Neutrophil (primary cell): ENCODE measurements around the gene ARMC6.

Experiments
- H3K27ac ChIP-seq: fragments of 200-600 bp; sonication (generic); 2 replicates; pipeline ENCODE4 v1.5.1; 2016; ENCODE audit warnings: mild to moderate bottlenecking, moderate library complexity
- H3K27me3 ChIP-seq: fragments of 200-600 bp; sonication (generic); 2 replicates; pipeline ENCODE4 v1.6.0; 2016; ENCODE audit warnings: mild to moderate bottlenecking
- H3K36me3 ChIP-seq: fragments of 200-600 bp; sonication (generic); 2 replicates; pipeline ENCODE4 v1.5.1; 2017
- H3K4me1 ChIP-seq, 2 experiments: fragments of 200-600 bp in 1 of 2; sonication (generic) in 1 of 2; 1 replicate in 1 of 2; 2 replicates in 1 of 2; pipeline versions ENCODE4 v1.5.1 to v1.6.1; 2013 to 2016; ENCODE audit warnings: low read depth in 1 of 2, low read length in 1 of 2, mild to moderate bottlenecking in 1 of 2, moderate library complexity in 1 of 2; ENCODE audit not compliant: control insufficient read depth in 1 of 2, insufficient read depth in 1 of 2
- H3K4me3 ChIP-seq, 2 experiments: fragments of 200-600 bp in 1 of 2; sonication (generic) in 1 of 2; 1 replicate in 1 of 2; 2 replicates in 1 of 2; pipeline ENCODE4 v1.5.1; 2013 to 2016; ENCODE audit warnings: low read depth in 1 of 2, low read length in 1 of 2, mild to moderate bottlenecking in 1 of 2, moderate library complexity in 1 of 2
- H3K9me3 ChIP-seq: fragments of 200-600 bp; sonication (generic); 2 replicates; pipeline ENCODE4 v1.5.1; 2016
- CTCF ChIP-seq: fragments of 200-600 bp; sonication (generic); IDR thresholded peaks from 2 replicates; pipeline ENCODE4 v1.5.1; 2016; ENCODE audit warnings: antibody characterized with exemption

The ARMC6 gene

DNA sequence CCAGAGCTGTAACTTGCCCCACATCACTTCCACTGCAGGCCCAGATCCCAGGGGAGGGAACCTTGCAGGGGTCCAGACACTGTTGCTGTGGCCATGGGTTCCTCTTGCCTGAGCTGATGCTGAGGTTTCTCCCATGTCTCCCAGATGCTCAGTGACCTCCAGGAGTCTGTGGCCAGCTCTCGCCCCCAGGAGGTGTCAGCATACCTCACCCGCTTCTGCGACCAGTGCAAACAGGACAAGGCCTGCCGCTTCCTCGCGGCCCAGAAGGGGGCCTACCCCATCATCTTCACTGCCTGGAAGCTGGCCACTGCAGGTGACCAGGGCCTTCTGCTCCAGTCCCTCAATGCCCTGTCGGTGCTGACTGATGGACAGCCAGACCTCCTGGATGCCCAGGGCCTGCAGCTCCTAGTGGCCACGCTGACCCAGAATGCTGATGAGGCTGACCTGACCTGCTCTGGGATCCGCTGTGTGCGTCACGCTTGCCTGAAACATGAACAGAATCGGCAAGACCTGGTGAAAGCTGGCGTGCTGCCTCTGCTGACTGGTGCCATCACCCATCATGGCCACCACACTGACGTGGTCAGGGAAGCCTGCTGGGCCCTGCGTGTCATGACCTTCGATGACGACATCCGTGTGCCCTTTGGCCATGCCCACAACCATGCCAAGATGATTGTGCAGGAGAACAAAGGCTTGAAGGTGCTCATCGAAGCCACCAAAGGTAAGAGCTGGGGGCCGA, 18.2 kb downstream of the ARMC6 start:
- TF ChIP-seq CTCF = no peak
- no peaks in the 10 kb centered on the region for H3K9me3 ChIP-seq
- H3K27me3 ChIP-seq = no peaks in the 10 kb centered on the region
- no peaks in the 10 kb centered on the region for H3K4me1 ChIP-seq
- H3K36me3 ChIP-seq = peaks cover 35% of the 10 kb centered on the region
- H3K4me3 ChIP-seq = no peak overlapping the region
- H3K27ac ChIP-seq = no peak overlapping the region

DNA sequence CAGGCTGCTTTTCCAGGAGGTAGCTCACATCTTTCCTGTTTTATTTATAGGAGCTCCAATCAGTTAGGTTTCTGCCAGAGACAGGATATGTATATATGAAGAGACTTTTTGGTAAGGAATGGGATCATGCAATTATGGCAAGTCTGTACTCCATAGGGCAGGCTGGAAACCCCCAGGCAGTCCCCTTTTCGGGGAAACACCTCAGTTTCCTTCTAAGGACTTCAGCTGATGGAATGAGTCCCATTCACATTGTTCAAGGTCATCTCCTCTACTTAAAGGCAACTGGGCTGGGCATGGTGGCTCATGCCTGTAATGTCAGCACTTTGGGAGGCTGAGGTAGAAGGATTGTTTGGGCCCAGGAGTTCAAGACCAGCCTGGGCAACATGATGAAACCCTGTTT, 19.5 kb downstream of the ARMC6 start:
- no peak overlapping the region for H3K27ac ChIP-seq
- peaks cover 44% of the 10 kb centered on the region for H3K36me3 ChIP-seq
- H3K27me3 ChIP-seq = no peaks in the 10 kb centered on the region
- H3K9me3 ChIP-seq = no peaks in the 10 kb centered on the region
- no peaks in the 10 kb centered on the region for H3K4me1 ChIP-seq
- no peak overlapping the region for H3K4me3 ChIP-seq
- TF ChIP-seq CTCF = no peak

DNA sequence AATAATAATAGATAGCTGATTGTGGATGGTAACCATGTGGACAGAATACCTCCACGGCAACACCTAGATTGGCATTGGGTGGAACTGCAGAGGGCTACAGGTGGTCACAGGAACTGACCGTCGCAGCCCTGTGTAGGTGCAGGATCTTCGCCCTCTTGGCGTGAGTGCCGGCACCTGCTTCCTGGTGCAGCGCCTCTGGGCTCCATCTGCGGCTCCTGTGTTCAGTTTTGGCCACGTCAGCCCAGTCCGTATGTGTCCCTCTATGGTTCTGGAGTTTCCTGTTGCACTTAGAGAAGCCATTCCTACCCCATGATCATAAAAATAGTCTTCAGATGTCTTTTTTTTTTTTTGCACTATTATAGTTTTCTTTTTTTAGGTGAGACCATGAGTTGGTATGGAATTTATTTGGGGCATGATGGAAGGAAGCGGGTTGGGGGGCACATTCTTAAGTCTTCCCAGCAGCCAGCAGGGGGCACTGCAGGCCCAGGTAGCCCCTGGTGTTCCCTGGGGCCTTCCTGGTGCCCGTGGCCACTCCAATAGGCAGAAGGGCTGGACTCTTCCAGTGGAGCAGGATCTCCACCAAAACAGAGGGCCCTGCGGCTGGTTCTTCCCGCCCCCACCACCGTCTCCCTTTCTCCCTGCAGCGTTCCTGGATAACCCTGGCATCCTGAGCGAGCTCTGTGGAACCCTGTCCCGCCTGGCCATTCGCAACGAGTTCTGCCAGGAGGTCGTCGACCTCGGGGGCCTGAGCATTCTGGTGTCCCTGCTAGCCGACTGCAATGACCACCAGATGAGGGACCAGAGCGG, 20.3 kb downstream of the ARMC6 start:
- no peaks in the 10 kb centered on the region for H3K27me3 ChIP-seq
- H3K27ac ChIP-seq = no peak overlapping the region
- no peak overlapping the region for H3K4me3 ChIP-seq
- peaks cover 44% of the 10 kb centered on the region for H3K36me3 ChIP-seq
- TF ChIP-seq CTCF = peak; percentile 29
- no peaks in the 10 kb centered on the region for H3K4me1 ChIP-seq
- no peaks in the 10 kb centered on the region for H3K9me3 ChIP-seq

DNA sequence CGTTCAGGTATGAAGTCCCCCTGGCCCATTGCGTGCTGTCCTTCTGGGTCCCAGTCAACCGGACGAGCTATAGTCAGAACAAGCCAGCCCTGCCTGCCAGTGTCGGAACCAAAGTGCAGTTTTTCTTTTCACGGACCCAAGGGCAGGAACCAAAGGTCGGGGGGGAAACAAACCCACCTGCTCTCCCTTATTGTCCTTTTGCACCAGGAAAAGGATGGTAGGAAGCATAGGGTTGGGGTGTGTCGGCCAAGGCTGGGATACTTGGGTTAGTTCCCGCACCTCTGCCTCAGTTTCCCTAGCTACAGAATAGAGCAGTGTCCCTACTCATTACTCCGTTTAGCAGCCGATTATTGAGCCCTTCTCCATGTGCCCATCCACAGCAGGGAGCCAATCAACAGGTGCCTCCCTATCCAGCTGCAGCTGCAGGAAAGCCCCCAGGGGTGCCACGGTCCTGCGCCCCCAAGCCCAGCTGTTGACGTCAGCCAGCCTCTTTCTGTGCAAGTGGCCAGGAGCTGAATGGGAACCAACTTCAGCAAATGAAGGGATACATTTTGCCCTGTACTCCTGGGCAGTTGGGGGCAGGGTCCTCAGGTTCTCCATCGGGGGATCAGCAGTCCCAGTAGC, 21.0 kb downstream of the ARMC6 start:
- no peaks in the 10 kb centered on the region for H3K4me1 ChIP-seq
- H3K27ac ChIP-seq = no peak overlapping the region
- no peak overlapping the region for H3K4me3 ChIP-seq
- peaks cover 44% of the 10 kb centered on the region for H3K36me3 ChIP-seq
- no peaks in the 10 kb centered on the region for H3K9me3 ChIP-seq
- TF ChIP-seq CTCF = no peak
- H3K27me3 ChIP-seq = no peaks in the 10 kb centered on the region

GRCh38 chr19:19054939-19055440, 21.6 kb downstream of the ARMC6 start:
- Histone ChIP-seq H3K27me3 (no peaks in the 10 kb centered on the region), H3K4me1 (no peaks in the 10 kb centered on the region), H3K9me3 (no peaks in the 10 kb centered on the region), H3K36me3 (peaks cover 44% of the 10 kb centered on the region), H3K27ac (no peak overlapping the region), H3K4me3 (no peak overlapping the region)
- no peak for TF ChIP-seq CTCF
